ENCODE measurements around the gene EHMT1.
A peak's percentile ranks its signal among the peaks of the same experiment; 100 is the strongest.

The EHMT1 gene

GRCh38 chr9:137618105-137619067 is at the start of gene EHMT1:
TSS of gene EHMT1 (plus strand) at chr9:137619005. CDS start at chr9:137619029, 24 bp downstream.
- DNase-seq: peak in 52 of 56 donors; percentile 35 to 96 (median 82)

- no peak for DNase-seq
These were observed 49.1 kb upstream of the EHMT1 start for GRCh38 chr9:137569609-137570203.

DNA sequence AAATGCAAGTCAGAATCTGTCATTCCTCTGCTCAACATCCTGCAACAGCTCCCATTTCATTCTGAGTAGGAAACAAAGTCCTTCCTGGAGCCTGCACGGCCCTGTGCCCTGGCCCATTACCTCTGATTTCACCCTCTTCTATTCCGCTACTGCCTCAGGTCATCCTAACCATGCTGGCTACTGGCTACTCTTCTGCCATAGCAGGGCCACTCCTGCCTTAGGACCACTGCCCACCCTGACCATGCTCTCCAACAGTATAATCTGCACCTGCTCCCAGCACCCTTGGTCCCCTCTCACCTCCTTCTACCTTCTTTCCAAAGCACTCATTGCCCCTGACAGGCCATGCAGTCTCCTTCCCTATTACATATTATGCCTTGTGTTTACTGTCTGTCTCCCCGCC is 48.2 kb upstream of the EHMT1 start:
- no peak for DNase-seq

GRCh38 chr9:137574192-137574591 is 44.6 kb upstream of the EHMT1 start:
- DNase-seq: no peak

- DNase-seq: peak in 10 of 56 donors; percentile 7 to 71 (median 30)
These were observed 43.5 kb upstream of the EHMT1 start for GRCh38 chr9:137575364-137575715.

DNA sequence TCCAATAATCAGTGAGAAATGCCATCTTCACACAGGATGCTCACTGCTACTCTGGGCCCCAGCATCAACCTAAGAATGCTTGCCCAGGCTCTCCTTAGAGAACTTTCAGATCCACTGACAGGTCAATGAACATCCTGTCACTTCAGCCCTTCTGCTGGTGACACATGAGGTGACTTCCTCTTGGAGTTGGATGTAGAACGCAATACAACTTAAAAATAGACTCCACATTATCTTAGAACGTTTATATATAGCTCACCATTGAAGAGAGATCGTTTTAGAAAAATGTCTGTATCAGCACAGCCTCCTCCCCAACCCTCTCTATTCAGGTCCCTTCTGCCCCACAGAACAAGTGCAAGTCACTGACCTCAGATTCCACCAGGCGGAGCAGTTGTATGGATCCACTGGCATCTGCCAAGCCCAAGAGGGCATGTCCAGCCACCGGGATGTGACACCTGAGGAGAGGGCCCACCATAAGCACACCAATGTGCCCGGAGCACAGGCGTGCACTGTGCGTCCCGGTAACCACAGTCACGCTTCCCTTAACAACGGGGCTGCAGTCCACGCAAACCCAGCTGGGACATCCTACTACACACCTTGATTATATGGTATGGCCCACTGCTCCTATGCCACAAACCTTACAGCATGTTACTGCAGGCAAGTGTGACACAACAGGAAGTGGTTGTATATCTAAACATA is 42.9 kb upstream of the EHMT1 start:
- DNase-seq: no peak

GRCh38 chr9:137578518-137579258 is 40.1 kb upstream of the EHMT1 start, which contains the start of gene DPH7:
TSS of gene DPH7 (minus strand) at chr9:137578925. CDS start at chr9:137578777, 148 bp downstream.
- DNase-seq: peak; percentile 37 to 98 (median 89)

GRCh38 chr9:137579259-137579604 is 39.6 kb upstream of the EHMT1 start:
- DNase-seq: peak in 1 of 56 donors; percentile 46

DNA sequence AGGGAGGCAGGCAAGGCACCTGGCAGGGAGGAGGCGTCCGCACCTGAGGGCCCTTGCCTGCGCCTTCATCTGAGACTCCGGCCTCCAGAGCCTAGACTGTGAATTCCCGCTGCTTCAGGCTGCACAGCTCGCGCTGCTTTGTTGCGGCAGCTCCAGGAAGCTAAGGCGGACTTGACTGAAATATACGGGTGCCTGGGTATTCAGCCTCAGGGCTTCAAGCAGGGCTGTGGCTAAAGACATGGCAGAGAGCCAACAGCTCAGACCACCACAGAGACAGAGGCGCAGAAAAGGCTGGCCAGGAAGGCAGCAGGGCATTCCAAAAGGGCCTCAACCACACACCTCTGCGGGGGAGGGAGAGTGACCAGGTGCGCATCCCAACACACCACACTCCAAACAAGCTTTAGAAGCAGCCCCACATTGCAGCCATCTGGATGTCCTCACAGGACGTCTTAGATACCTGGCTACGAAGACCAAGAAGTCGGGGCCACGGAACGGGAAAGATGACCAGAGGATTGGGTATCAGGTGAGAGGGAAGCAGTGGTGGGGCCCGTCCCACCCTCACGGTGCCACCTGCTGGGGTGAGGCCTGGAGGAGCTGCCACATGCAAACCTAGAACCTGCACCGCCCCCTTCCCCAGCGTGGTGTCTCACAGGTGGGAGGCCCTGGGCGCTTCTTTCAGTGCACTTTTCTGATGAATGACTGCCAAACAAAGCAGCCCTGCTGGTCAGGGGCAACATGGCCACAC is 38.4 kb upstream of the EHMT1 start:
- no peak for DNase-seq

DNA sequence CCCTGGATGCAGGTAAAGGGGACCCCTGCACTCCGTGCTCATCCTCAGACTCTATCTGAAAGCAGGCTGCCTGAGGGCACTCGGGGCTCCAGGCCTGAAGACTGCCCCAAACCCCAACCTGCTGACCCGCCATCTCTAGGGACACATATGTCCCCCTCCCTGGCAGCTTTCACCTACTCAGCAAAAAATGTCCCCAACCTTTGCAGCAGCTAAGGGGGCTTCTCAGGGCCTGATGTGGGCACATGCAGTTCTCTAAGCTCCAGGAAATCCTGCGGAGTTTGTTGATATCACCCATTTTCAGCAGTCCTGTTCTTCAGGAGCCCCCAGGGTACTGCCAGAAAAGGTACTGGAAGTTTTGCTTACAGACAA is 37.9 kb upstream of the EHMT1 start:
- no peak for DNase-seq

GRCh38 chr9:137581361-137582285 is 37.2 kb upstream of the EHMT1 start:
- DNase-seq: no peak

GRCh38 chr9:137582286-137582860 is 36.4 kb upstream of the EHMT1 start:
- DNase-seq: no peak

DNA sequence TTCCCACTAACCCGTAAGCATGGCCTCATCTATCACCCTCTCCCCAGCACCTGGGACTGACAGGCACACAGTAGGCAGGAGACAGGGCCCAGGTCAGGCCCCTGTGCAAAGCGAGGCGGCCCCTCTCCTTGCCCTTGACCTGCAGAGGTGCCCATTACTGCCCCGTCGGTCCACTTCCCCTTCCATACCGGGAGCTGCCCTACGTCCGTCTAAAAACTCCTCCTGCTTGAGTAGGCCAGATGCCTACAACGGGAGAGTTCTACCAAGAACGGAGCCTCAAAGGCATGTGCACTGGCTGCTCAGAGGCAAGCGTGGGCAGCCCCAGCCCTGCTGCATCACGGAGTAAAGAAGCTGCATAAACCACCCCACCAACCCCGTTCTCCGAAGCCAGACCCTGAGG is 35.5 kb upstream of the EHMT1 start:
- DNase-seq: no peak

GRCh38 chr9:137583957-137584356 is 34.8 kb upstream of the EHMT1 start:
- DNase-seq: no peak

GRCh38 chr9:137586854-137587253 is 32.0 kb upstream of the EHMT1 start:
- DNase-seq: no peak

DNA sequence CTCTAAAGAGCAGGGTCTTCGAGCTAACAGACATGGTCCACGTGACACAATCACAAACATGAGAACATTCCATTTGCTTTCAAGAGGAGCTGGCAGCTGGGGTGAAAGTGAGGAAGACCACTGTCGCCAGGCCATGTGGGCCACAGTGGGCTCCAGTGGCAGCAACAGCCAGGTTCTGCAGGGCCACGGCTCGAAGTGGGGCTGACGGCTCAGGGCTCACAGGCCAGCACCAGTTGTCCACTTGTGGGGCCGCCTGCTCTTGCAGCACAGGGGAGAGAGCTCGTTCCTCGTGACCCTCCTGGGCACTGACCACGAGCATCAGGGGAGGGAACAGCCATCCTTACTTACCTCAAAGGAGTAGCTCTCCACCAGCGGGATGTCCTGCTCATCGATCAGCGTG is 30.5 kb upstream of the EHMT1 start:
- DNase-seq: no peak

DNA sequence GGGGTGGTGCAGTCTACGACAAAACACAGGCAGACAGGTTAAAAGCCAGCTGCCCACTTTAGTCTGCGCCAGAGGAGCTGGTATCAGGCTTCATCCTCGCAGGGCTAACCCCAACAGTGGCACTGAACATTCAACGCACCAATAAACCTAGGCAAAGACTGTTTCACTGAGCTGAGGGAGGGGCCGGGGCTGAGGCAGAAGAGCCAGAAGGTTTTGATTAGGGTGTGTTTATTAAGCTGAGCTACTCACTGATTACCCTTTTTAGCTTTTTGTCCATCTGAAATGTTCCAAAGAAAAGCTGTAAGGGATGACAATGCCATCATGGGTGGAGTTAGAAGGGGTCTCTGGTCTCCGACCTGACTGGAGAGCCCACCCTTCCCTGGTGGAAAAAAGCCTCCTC is 29.9 kb upstream of the EHMT1 start:
- DNase-seq: no peak

GRCh38 chr9:137589441-137590122 is 29.2 kb upstream of the EHMT1 start:
- DNase-seq: no peak

- no peak for DNase-seq
These were observed 28.7 kb upstream of the EHMT1 start for GRCh38 chr9:137590123-137590468.

Measured in nucleus accumbens (tissue), 56 donors.